Activated CD8-positive, alpha-beta memory T cell treated with anti-CD3 and anti-CD28 coated beads, Interleukin-2, amount 50 U/mL, for 24 hours (primary cell): ENCODE data around the gene RASAL1.

ENCODE experiments used
- DNase-seq: peaks from one replicate; pipeline ENCODE4 v3.0.0-alpha.2; 2020; ENCODE audit errors: extremely low read depth

The RASAL1 gene

DNA sequence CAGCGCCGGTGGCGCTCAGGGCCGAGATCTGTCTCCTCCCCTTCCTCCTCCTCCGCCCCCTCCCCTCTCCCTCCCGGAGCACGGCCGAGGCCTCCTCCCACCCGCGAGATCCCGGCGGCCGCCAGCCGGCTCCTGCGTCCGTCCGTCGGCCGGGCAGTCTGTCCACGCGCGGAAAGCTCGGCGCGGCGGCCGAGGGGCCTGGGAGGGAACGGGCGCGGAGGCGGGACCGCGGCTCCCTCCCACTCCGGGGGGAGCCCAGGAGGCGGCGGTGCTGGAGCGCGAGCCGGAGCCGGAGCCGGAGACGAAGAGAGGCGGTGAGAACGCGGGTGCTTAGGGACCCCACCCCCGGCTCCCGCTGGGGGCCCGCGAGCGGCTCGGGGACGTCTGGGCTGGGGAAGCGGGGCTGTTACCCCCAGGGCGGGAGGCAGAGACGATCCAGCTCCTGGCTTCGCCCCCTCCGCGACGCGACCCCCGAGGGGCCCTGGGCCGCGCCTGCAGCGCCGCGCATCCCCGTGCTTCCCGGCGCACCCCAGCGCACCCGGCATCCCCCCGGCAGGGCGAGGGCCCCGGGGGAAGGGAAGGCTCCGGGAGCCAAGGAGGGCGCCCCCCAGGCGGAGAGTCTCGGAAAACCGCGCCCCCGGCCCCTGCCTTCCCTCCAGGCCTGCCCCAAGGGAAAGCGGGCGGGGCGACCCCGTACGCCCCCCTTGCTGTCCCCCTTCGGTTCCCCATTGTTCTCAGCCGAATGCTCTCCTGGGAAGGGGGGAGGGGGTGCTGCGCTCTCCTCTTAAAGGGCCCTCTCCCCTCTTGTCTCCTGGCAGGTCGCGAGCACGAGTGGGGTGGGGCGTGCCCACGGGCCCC, 78.7 kb downstream of the RASAL1 start, which contains the start of gene DTX1:
TSS of gene DTX1 (plus strand) at position 100 of the 858 bp plus-strand sequence. CDS start 1,463 bp downstream, outside the sequence.
- no peak for DNase-seq

- DNase-seq: no peak
Measured at GRCh38 chr12:113056381-113056630, 79.3 kb downstream of the RASAL1 start.

- no peak for DNase-seq
Measured at GRCh38 chr12:113055594-113056380, 79.8 kb downstream of the RASAL1 start.

DNA sequence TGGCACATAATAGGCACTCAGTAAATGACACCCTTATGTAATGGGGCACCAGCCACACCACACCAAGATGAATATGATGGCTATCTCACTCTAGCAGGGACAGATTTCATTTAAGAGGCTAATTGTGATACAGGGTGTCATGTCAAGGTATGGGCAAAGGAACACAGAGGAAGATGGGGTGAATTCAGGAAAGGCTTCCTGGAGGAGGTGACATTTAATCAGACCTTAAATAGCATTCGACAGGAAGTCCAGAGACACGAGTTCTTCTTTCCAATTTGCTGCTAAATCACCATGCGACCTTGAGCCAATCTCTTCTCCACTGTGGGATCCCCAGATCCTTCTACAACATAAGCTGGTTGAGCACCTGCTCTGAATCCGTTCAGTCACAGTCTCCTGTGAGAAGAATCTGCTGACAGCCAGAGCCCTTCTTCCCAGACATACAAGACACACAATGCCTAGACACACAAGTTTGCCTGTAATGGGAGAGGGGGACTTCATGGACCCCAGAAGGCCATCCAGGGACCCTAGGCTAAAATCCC, 80.5 kb downstream of the RASAL1 start:
- DNase-seq: no peak

DNA sequence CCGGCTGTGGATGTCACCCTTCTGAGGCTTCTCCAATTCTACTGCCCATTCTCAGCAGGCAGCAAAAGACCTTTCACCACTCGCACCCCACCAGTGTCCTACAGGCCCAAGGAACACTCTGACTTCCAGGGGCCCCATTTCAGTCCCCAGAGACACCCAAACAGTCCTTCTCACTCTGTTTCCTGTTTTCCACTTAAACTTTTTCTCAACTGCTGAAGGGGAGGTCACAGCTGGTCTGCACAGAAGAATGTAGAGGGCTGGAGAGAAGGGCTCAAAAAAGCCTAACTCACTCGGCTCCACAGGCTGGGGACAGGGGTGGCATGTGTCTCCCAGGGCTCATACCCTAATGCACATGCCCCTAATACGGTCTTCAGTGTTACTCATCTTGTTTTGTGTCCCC, 83.2 kb downstream of the RASAL1 start:
- DNase-seq: no peak

- no peak for DNase-seq
Measured at GRCh38 chr12:113051759-113052158, 83.8 kb downstream of the RASAL1 start.

DNA sequence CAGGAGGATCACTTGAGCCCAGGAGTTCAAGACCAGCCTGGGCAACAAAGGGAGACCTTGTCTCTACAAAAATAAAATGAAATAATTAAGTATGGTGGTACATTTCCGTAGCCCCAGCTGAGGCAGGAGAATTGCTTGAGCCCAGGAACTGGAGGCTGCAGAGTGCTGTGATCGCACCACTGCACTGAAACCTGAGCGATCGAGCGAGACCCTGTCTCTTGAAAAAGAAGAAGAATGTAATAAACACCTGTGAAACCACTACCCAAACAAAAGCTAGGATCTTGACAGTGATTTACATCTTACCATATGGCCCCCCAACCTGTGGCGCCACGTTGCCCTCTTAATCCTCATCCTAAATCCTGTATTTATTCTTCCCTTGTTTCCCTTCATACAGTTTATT, 84.8 kb downstream of the RASAL1 start:
- no peak for DNase-seq

- DNase-seq: no peak
Measured at GRCh38 chr12:113049976-113050742, 85.4 kb downstream of the RASAL1 start.
